Activated CD8-positive, alpha-beta memory T cell treated with anti-CD3 and anti-CD28 coated beads, Interleukin-2, amount 50 U/mL, for 24 hours (primary cell): Measurements from ENCODE around the gene AKIP1.
"Not testable (repeated sequence)": the region's sequence is repeated elsewhere in the genome, so short reads cannot be mapped to it uniquely, and the experiment has no call there.

Source experiments
- DNase-seq: peaks from one replicate; pipeline ENCODE4 v3.0.0-alpha.2; 2020; ENCODE audit errors: extremely low read depth

AKIP1 gene

DNA sequence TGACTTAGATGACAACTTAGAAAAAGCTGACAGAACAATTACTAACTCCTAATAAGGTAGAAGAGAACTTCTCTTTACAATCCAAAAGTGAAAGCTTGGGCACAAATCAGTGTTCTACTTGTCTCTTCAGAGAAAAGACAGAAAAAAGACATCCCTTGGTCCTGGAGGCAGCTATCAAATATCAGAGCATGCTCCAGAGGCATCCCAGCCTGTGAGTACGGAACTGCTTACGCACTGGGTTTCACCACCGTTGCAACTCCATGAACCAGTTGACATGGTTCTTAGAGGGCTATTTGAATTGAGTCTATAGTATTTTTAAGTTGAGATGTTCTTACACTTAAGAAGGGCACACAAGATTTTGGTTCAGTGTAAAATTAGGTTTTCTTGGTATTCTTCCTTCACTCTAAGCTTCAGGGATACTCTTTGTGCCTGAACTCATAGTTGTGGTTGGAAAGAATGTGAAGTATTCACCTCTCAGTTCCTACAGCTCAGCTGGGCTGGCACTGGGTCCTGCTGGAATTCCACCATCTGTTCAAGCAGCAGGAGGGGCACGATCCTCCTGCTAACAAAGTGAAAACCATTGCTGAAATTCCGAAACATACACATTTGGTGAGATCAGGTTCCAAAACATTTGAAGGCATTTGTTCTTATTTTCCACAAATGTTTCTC lies 6.3 kb downstream of the AKIP1 start:
- no peak for DNase-seq

- DNase-seq, result no peak
Measured at GRCh38 chr11:8922691-8923090, 11.7 kb downstream of the AKIP1 start.

GRCh38 chr11:8925711-8926110 lies 14.7 kb downstream of the AKIP1 start:
- no peak for DNase-seq

GRCh38 chr11:8926236-8926635 lies 15.2 kb downstream of the AKIP1 start:
- no peak for DNase-seq

- DNase-seq, result no peak
Measured at GRCh38 chr11:8927233-8927632, 16.2 kb downstream of the AKIP1 start.

- no peak for DNase-seq
Measured at GRCh38 chr11:8928205-8928604, 17.2 kb downstream of the AKIP1 start.

- DNase-seq, result no peak
Measured at GRCh38 chr11:8928981-8929615, 18.1 kb downstream of the AKIP1 start.

- DNase-seq, result no peak
Measured at GRCh38 chr11:8930456-8931175, 19.6 kb downstream of the AKIP1 start.

- DNase-seq, result no peak
Measured at GRCh38 chr11:8932564-8933180, 21.7 kb downstream of the AKIP1 start, which contains the start of gene C11orf16. TSS of gene C11orf16 (minus strand) at chr11:8932947. CDS start at chr11:8932308, 639 bp downstream.

GRCh38 chr11:8933931-8934330 lies 22.9 kb downstream of the AKIP1 start:
- no peak for DNase-seq

- DNase-seq, result no peak
Measured at GRCh38 chr11:8934742-8935488, 23.9 kb downstream of the AKIP1 start.

DNA sequence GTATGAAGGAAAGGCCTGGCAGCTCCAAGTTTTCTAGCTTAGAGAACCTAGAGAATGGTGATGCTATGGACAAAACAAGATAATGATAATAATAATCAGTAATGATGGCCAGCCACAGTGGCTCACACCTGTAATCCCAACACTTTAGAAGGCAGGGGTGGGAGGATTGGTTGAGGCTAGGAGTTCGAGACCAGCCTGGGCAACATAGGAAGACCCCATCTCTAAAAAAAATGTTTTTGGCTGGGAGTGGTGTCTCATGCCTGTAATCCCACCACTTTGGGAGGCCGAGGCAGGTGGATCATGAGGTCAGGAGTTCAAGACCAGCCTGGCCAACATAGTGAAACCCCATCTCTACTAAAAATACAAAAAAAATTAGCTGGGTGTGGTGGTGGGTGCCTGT lies 24.8 kb downstream of the AKIP1 start:
- not testable (repeated sequence) for DNase-seq

- DNase-seq, result no peak
Measured at GRCh38 chr11:8937159-8937558, 26.2 kb downstream of the AKIP1 start.

DNA sequence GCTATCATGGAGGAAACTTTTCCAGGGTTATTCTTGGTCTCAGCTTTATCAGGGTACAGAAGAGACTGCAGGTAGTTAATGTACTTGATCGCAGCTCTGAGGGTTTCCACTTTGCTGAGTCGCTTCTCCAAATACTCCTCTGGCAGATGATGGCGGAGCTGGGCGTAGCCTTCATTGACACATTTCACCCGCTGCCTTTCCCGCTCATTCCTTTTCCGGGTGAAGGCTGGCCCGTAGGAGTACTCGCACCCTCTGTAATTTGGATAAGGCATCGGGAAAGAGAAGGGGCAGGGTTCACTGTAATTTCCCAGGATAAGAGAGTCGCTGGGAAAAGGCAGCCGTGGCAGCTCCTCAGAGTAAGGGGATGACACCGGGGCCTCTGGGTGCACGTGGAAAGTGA lies 26.7 kb downstream of the AKIP1 start:
- DNase-seq, result no peak

DNA sequence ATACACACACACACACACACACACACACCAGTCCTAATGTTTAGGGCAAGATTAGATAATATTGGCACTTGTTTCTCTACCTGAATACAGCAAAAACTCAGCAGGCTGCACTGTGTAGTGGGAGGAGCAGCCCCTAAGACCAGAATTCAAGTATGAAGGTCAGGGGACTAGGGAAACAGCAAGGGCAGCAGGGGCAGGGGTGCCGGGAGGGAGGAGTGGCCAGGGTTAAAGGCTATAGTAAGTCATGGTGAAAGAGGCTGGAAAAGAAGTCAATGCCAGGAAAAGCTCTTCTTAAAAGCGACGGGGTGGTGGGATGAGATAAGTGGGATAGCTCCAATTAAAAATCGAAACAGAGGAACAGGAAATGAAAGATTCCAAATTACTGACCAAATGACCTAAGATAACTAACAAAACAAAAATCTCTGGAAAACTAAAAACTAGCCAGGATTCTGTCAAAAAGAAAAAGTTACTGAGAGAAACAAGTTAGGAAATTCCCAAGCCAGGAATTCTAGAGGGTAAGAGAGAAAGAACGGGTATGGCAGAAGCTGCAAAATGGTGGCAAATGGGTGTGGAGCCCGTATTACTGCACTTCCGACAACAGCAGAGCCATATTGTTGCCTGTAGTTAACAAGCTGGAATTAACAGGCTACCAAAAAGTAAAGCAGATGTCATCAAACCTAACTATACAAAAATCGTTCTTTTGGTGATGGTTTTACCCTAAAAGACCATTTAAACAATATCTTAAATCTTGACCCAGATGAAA lies 30.5 kb downstream of the AKIP1 start:
- DNase-seq, result no peak

- DNase-seq, result no peak
Measured at GRCh38 chr11:8942518-8943066, 31.6 kb downstream of the AKIP1 start, which contains the start of gene ASCL3. TSS of gene ASCL3 (minus strand) at chr11:8943016. CDS start at chr11:8938161, 4,855 bp downstream.

DNA sequence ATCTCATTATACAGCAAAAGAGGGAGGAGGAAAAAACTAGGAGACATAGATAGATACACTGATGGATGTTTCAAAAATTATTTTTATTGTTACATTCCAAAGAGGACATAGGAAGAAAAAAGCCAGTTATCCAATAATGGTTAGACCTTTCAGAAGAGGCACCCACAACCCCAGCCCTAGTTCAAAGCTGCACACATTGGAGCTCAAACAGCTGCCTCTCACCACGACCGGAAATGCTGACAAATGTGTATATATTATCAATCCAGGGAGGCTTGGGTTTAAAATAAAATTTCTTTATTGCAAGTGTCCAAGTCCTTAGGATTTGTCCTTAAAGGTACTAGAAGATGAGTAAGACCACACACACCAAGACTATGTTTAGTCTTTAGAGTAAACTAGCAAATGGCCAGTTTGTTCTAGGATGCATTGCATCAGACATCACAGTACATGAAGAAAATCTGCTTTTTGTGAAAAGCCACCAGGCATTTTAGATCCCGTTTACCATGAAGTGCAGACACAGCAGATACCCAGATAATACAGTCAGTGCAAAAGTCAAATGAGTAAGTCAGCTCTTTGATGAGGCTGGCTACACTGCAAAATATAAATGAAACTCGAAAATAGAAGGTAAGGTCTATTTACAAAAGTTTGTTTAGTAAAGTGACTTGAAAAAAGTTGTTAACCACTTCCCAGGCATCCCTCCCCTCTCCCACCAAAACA lies 36.4 kb downstream of the AKIP1 start:
- no peak for DNase-seq

DNA sequence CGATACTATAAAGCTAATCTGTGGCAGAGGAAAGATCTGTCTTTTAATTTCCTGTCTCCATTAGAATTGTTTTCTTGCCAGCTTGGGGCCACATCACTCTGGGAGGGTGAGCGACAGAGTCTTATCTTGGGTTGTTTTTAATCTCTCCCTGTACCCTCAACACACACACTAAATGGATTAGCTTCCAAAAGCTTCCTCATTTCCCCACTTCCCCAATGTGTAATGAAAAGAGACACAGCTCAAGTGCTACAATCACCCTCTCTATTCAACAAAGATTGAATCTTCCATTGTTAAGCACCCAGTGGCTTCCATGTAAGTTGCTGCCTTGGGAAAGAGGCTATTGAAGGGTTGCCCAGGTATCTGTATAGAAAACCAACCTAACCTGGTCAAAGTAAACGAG lies 37.9 kb downstream of the AKIP1 start:
- no peak for DNase-seq

DNA sequence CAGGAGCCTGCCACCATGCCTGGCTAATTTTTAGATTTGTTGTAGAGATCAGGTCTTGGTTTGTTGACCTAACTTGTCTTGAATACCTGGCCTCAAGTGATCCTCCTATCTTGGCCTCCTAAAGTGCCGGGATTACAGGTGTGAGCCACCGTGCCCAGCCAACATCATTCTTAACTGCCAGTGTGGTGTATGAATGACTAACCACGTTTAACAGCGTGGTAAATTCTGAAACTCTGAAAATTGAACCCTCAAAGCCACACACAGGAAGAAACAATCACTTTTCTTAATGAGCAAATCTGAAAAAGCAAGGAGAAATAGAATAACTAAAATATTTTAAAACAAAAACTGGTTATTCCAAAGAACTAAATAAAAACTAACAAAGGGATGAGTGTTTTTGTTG lies 45.9 kb downstream of the AKIP1 start:
- no peak for DNase-seq
